ENCODE data around the gene PAX8. TPM values are rescaled to one million over a fixed set of nuclear protein-coding genes. Genes with fewer than 3 reads are reported as not detected.

Gene PAX8
- total RNA-seq, 1 experiment from 2014 or later, result 3.1 TPM

DNA sequence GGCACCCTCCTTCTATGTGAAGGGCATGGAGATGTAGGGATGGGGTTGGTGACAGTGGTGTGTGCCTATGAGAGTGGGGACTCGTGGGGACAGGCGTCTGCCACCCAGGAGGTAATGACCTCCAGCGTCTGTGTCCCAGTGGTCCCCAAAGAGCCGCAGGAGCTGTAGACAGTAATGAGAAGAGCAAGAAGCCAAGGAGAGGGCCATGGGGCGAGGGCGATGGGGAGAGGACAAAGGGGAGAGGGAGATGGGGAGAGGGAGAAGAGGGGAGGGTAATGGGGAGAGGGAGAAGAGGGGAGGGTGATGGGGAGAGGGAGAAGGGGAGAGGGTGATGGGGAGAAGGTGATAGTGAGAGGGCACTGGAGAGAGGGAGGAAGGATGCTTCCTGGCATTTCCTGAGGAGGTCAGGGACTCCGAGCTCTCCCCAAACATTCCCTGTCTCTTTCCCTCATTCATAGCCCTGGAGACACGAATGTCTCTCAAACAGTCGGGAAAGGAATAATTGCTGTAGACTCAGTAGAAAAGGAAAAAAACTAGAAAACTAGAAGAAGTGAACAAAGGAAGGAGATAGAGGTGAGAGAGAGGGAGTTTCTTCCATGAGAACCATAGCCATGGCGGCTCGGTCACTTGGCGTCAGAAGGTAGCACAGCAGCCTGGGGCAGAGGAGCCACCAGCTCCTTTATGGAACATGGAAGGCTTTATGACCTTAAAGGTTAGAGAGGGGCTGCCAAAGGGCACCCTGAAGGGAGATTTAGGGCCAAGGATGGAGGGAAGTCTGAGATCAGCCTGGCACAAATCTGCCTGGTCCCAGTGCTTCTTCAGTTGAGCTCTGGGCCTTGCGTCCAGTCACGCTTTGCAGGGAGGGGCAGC is 65.4 kb downstream of the PAX8 start:
- peak overlapping the region; percentile 45 for H3K27ac ChIP-seq (ENCODE audit: low read depth, low read length, poor library complexity, severe bottlenecking)
- TF ChIP-seq, protein P1, sequence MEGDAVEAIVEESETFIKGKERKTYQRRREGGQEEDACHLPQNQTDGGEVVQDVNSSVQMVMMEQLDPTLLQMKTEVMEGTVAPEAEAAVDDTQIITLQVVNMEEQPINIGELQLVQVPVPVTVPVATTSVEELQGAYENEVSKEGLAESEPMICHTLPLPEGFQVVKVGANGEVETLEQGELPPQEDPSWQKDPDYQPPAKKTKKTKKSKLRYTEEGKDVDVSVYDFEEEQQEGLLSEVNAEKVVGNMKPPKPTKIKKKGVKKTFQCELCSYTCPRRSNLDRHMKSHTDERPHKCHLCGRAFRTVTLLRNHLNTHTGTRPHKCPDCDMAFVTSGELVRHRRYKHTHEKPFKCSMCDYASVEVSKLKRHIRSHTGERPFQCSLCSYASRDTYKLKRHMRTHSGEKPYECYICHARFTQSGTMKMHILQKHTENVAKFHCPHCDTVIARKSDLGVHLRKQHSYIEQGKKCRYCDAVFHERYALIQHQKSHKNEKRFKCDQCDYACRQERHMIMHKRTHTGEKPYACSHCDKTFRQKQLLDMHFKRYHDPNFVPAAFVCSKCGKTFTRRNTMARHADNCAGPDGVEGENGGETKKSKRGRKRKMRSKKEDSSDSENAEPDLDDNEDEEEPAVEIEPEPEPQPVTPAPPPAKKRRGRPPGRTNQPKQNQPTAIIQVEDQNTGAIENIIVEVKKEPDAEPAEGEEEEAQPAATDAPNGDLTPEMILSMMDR (conservative IDR thresholded peaks at IDR 0.05; ENCODE audit: low read depth, low read length), result no peak
- TF ChIP-seq EZH2 (IDR thresholded peaks at IDR 0.05; ENCODE audit: borderline replicate concordance, low read depth, low read length, poor library complexity, severe bottlenecking), result no peak

GRCh38 chr2:113212245-113213060 is 66.3 kb downstream of the PAX8 start:
- Histone ChIP-seq H3K9me3 (ENCODE audit: low read depth, low read length, poor library complexity, severe bottlenecking) (no peaks in the 10 kb centered on the region), H3K27me3 (replicated peaks; ENCODE audit: insufficient read depth, low read depth, low read length, poor library complexity) (no peaks in the 10 kb centered on the region), H3K36me3 (ENCODE audit: insufficient read depth, low read length, poor library complexity, severe bottlenecking) (no peaks in the 10 kb centered on the region), H3K4me1 (ENCODE audit: insufficient read depth, low read length, poor library complexity, severe bottlenecking) (peaks cover 43% of the 10 kb centered on the region), H3K4me3 (ENCODE audit: low read depth, low read length, poor library complexity, severe bottlenecking) (no peak overlapping the region), H3K27ac (ENCODE audit: low read depth, low read length, poor library complexity, severe bottlenecking) (peak overlapping the region; percentile 45)
- intact Hi-C loops (cut with micrococcal nuclease; ENCODE audit: unreplicated experiment), result no loop called here
- DNase-seq (ENCODE audit: low spot score), result peak; percentile 66
- ChIA-PET POLR2A (ENCODE audit: low non-redundant PET) (interaction anchor here (0.5 kb wide), 1 partner anchor 1256 kb away, joined by 7 read pairs; no protein-coding TSS in a partner anchor), CTCF (interaction anchor here (1.1 to 1.2 kb wide), 2 partner anchors 9 to 14 kb away, joined by 4 to 5 read pairs; no protein-coding TSS in a partner anchor)
- TF ChIP-seq, protein P1 (conservative IDR thresholded peaks at IDR 0.05; ENCODE audit: low read depth, low read length), result no peak
- TF ChIP-seq EZH2 (IDR thresholded peaks at IDR 0.05; ENCODE audit: borderline replicate concordance, low read depth, low read length, poor library complexity, severe bottlenecking), result no peak
- no TSS peak for BruUV-seq (replicated peaks)

More for the DNA sequence above, 65.4 kb downstream of the PAX8 start:
- POLR2A ChIA-PET (ENCODE audit: low non-redundant PET), result no interaction called here
- H3K27me3 ChIP-seq (replicated peaks; ENCODE audit: insufficient read depth, low read depth, low read length, poor library complexity), result no peaks in the 10 kb centered on the region
- peaks cover 49% of the 10 kb centered on the region for H3K4me1 ChIP-seq (ENCODE audit: insufficient read depth, low read length, poor library complexity, severe bottlenecking)
- intact Hi-C loops (cut with micrococcal nuclease; ENCODE audit: unreplicated experiment), result no loop called here
- DNase-seq (ENCODE audit: low spot score), result no peak
- no peak overlapping the region for H3K4me3 ChIP-seq (ENCODE audit: low read depth, low read length, poor library complexity, severe bottlenecking)
- no peaks in the 10 kb centered on the region for H3K9me3 ChIP-seq (ENCODE audit: low read depth, low read length, poor library complexity, severe bottlenecking)
- no TSS peak for BruUV-seq (replicated peaks)
- CTCF ChIA-PET, result no interaction called here
- no peaks in the 10 kb centered on the region for H3K36me3 ChIP-seq (ENCODE audit: insufficient read depth, low read length, poor library complexity, severe bottlenecking)

DNA sequence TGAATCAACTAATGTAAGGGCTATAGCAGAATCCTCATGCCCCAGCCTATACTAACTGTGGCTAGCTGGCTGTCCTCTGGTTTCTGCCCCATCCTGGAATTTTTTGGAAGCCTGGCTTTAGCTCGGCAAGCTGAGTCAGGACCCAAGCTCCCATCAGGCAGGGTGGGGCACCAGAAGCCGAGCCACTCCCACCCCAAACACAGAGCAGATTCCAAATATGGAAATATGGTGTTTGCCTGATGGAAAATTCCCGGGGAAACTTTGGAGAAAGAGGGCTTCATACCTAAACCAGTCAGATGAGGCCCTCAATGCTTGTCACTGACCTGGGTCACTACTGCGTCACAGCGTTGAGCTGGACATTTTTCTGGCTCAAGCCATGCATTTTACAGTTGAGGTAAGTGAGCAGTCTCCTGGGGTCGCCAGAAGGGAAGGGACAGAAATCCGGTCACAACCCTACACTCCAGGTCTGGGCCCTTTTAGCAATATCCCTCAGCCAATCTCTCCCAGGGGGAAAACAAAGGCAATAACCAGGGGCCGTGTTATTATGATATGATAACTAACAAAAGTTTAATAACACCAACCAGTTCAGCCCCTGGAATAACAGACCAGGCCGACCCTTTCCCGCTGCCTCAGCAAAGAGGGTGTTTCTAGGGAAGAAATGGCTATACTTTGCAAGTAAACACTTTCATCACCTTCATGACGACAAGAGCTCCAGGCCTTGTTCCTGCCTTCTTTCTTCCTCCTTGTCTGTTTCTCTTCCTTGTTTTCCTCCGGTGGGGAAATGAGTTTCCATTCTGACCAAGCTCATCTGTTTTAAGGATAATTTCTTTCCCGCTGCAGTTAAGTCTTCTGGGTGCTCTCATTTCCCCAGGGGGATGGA is 67.3 kb downstream of the PAX8 start:
- DNase-seq (ENCODE audit: low spot score), result no peak
- Histone ChIP-seq H3K9me3 (ENCODE audit: low read depth, low read length, poor library complexity, severe bottlenecking) (no peaks in the 10 kb centered on the region), H3K27ac (ENCODE audit: low read depth, low read length, poor library complexity, severe bottlenecking) (peak overlapping the region; percentile 45), H3K4me1 (ENCODE audit: insufficient read depth, low read length, poor library complexity, severe bottlenecking) (peaks cover 34% of the 10 kb centered on the region), H3K36me3 (ENCODE audit: insufficient read depth, low read length, poor library complexity, severe bottlenecking) (no peaks in the 10 kb centered on the region), H3K27me3 (replicated peaks; ENCODE audit: insufficient read depth, low read depth, low read length, poor library complexity) (no peaks in the 10 kb centered on the region), H3K4me3 (ENCODE audit: low read depth, low read length, poor library complexity, severe bottlenecking) (no peak overlapping the region)
- no peak for TF ChIP-seq EZH2 (IDR thresholded peaks at IDR 0.05; ENCODE audit: borderline replicate concordance, low read depth, low read length, poor library complexity, severe bottlenecking)
- TF ChIP-seq, protein P1 (conservative IDR thresholded peaks at IDR 0.05; ENCODE audit: low read depth, low read length), result no peak
- ChIA-PET CTCF (interaction anchor here (1.1 to 1.2 kb wide), 2 partner anchors 8 to 13 kb away, joined by 4 to 5 read pairs; no protein-coding TSS in a partner anchor), POLR2A (ENCODE audit: low non-redundant PET) (no interaction called here)
- BruUV-seq (replicated peaks), result no TSS peak
- intact Hi-C loops (cut with micrococcal nuclease; ENCODE audit: unreplicated experiment), result no loop called here
